GM12878 (cell line): Measurements from ENCODE around the gene STEAP2. TPM values are rescaled to one million over a fixed set of nuclear protein-coding genes. Genes with fewer than 3 reads are reported as not detected.
A peak's percentile ranks its signal among the peaks of the same experiment; 100 is the strongest.

Experiments used
- ASH2L ChIP-seq: fragments of 300-600, 200-600 bp; sonication (generic); IDR thresholded peaks from 2 replicates; pipeline ENCODE4 v1.6.1; 2017; ENCODE audit warnings: low read depth, mild to moderate bottlenecking, borderline replicate concordance
- CBFB ChIP-seq: IDR thresholded peaks from 2 replicates; pipeline ENCODE4 v1.6.1; 2016; ENCODE audit warnings: antibody characterized with exemption, low read depth
- CEBPB ChIP-seq, 2 experiments: fragments of 150-350 bp in 1 of 2; IDR thresholded peaks; 2 replicates each; pipeline ENCODE4 v1.6.1; 2012 to 2014; ENCODE audit warnings: low read depth in 2 of 2, low read length in 2 of 2, borderline replicate concordance in 1 of 2, inconsistent platforms in 1 of 2
- MLLT1 ChIP-seq: fragments of 450-650 bp; IDR thresholded peaks from 2 replicates; pipeline ENCODE4 v1.6.1; 2016; ENCODE audit warnings: mild to moderate bottlenecking
- STAT3 ChIP-seq: IDR thresholded peaks from 2 replicates; pipeline ENCODE4 v1.6.1; 2011; ENCODE audit warnings: low read depth, low read length, improper control_type of control experiment
- polyA plus RNA-seq, 11 experiments: library from polyadenylated mRNA; depleted of rRNA in 4 of 11; unstranded in 6 of 11; stranded (reverse) in 5 of 11; fragments of >200 nt; fragmentation: Nextera tagmentation in 4 of 11; fragmentation: Illumina TruSeq in 1 of 11; extraction: Ambion mirVana in 4 of 11; extraction: Trizol in 1 of 11; gene quantifications; 1 replicate in 1 of 11; 2 replicates in 10 of 11; pipeline versions ENCODE4 v1.2.1 to v1.2.3, GENCODE V29; 2011 to 2016; ENCODE audit warnings: inconsistent platforms in 2 of 11, missing spikeins in 2 of 11, low read depth in 1 of 11
- total RNA-seq, 4 experiments: library from RNA; depleted of rRNA in 3 of 4; stranded (reverse); fragments of >200 nt in 3 of 4; fragmentation: Illumina TruSeq in 1 of 4; extraction: Trizol in 1 of 4; gene quantifications; 2 replicates each; pipeline versions ENCODE4 v1.2.1 to v1.2.3, GENCODE V29; 2013 to 2021
- TF ChIP-seq, protein P1 (sequence below): fragments of 450-650 bp; IDR thresholded peaks from 2 replicates; pipeline ENCODE4 v1.6.1; 2016; ENCODE audit warnings: mild to moderate bottlenecking, moderate library complexity, borderline replicate concordance
- TF ChIP-seq, protein P2 (sequence below): fragments of 450-650 bp; formaldehyde crosslinking; IDR thresholded peaks from 2 replicates; pipeline ENCODE4 v1.5.0; 2022; ENCODE audit warnings: mild to moderate bottlenecking, missing genetic modification characterization
- TF ChIP-seq, protein P3 (sequence below): IDR thresholded peaks from 2 replicates; pipeline ENCODE4 v1.6.1; 2012; ENCODE audit warnings: improper control_type of control experiment, low read depth, low read length; ENCODE audit not compliant: insufficient replicate concordance

The STEAP2 gene
- total and polyA plus RNA-seq, 10 of the 15 experiments (the other 5 are each of a cell fraction or from before 2014, with no cell fraction given) = 0.64 to 17.6 (median 1.8) TPM

GRCh38 chr7:90242369-90243168 is 31.0 kb downstream of the STEAP2 start (continued):
- TF ChIP-seq, protein P1, sequence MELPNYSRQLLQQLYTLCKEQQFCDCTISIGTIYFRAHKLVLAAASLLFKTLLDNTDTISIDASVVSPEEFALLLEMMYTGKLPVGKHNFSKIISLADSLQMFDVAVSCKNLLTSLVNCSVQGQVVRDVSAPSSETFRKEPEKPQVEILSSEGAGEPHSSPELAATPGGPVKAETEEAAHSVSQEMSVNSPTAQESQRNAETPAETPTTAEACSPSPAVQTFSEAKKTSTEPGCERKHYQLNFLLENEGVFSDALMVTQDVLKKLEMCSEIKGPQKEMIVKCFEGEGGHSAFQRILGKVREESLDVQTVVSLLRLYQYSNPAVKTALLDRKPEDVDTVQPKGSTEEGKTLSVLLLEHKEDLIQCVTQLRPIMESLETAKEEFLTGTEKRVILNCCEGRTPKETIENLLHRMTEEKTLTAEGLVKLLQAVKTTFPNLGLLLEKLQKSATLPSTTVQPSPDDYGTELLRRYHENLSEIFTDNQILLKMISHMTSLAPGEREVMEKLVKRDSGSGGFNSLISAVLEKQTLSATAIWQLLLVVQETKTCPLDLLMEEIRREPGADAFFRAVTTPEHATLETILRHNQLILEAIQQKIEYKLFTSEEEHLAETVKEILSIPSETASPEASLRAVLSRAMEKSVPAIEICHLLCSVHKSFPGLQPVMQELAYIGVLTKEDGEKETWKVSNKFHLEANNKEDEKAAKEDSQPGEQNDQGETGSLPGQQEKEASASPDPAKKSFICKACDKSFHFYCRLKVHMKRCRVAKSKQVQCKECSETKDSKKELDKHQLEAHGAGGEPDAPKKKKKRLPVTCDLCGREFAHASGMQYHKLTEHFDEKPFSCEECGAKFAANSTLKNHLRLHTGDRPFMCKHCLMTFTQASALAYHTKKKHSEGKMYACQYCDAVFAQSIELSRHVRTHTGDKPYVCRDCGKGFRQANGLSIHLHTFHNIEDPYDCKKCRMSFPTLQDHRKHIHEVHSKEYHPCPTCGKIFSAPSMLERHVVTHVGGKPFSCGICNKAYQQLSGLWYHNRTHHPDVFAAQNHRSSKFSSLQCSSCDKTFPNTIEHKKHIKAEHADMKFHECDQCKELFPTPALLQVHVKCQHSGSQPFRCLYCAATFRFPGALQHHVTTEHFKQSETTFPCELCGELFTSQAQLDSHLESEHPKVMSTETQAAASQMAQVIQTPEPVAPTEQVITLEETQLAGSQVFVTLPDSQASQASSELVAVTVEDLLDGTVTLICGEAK = no peak; the same call in 1 of the 2 replicates
- TF ChIP-seq CEBPB (IDR thresholded peaks at IDR 0.05; ENCODE audit: borderline replicate concordance in 1 of 2, low read depth in 2 of 2, low read length in 2 of 2) = no peak
- peak; percentile 99 for TF ChIP-seq MLLT1
- TF ChIP-seq STAT3 = 0 out of 2 replicates have a peak, but pooled peaks have one; percentile 34
- TF ChIP-seq, protein P2, sequence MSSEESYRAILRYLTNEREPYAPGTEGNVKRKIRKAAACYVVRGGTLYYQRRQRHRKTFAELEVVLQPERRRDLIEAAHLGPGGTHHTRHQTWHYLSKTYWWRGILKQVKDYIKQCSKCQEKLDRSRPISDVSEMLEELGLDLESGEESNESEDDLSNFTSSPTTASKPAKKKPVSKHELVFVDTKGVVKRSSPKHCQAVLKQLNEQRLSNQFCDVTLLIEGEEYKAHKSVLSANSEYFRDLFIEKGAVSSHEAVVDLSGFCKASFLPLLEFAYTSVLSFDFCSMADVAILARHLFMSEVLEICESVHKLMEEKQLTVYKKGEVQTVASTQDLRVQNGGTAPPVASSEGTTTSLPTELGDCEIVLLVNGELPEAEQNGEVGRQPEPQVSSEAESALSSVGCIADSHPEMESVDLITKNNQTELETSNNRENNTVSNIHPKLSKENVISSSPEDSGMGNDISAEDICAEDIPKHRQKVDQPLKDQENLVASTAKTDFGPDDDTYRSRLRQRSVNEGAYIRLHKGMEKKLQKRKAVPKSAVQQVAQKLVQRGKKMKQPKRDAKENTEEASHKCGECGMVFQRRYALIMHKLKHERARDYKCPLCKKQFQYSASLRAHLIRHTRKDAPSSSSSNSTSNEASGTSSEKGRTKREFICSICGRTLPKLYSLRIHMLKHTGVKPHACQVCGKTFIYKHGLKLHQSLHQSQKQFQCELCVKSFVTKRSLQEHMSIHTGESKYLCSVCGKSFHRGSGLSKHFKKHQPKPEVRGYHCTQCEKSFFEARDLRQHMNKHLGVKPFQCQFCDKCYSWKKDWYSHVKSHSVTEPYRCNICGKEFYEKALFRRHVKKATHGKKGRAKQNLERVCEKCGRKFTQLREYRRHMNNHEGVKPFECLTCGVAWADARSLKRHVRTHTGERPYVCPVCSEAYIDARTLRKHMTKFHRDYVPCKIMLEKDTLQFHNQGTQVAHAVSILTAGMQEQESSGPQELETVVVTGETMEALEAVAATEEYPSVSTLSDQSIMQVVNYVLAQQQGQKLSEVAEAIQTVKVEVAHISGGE (CRISPR knock-in tag) = no peak
- no peak for TF ChIP-seq ASH2L
- TF ChIP-seq, protein P3, sequence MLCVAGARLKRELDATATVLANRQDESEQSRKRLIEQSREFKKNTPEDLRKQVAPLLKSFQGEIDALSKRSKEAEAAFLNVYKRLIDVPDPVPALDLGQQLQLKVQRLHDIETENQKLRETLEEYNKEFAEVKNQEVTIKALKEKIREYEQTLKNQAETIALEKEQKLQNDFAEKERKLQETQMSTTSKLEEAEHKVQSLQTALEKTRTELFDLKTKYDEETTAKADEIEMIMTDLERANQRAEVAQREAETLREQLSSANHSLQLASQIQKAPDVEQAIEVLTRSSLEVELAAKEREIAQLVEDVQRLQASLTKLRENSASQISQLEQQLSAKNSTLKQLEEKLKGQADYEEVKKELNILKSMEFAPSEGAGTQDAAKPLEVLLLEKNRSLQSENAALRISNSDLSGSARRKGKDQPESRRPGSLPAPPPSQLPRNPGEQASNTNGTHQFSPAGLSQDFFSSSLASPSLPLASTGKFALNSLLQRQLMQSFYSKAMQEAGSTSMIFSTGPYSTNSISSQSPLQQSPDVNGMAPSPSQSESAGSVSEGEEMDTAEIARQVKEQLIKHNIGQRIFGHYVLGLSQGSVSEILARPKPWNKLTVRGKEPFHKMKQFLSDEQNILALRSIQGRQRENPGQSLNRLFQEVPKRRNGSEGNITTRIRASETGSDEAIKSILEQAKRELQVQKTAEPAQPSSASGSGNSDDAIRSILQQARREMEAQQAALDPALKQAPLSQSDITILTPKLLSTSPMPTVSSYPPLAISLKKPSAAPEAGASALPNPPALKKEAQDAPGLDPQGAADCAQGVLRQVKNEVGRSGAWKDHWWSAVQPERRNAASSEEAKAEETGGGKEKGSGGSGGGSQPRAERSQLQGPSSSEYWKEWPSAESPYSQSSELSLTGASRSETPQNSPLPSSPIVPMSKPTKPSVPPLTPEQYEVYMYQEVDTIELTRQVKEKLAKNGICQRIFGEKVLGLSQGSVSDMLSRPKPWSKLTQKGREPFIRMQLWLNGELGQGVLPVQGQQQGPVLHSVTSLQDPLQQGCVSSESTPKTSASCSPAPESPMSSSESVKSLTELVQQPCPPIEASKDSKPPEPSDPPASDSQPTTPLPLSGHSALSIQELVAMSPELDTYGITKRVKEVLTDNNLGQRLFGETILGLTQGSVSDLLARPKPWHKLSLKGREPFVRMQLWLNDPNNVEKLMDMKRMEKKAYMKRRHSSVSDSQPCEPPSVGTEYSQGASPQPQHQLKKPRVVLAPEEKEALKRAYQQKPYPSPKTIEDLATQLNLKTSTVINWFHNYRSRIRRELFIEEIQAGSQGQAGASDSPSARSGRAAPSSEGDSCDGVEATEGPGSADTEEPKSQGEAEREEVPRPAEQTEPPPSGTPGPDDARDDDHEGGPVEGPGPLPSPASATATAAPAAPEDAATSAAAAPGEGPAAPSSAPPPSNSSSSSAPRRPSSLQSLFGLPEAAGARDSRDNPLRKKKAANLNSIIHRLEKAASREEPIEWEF = no peak
- TF ChIP-seq CBFB = no peak
